ENCODE measurements around the gene BET1L.
"Not testable (repeated sequence)": the region's sequence is repeated elsewhere in the genome, so short reads cannot be mapped to it uniquely, and the experiment has no call there.

The BET1L gene

GRCh38 chr11:208917-209260, 1.7 kb upstream of the BET1L start:
- no peak for DNase-seq

GRCh38 chr11:208181-208916, 1.1 kb upstream of the BET1L start:
- DNase-seq = peak; percentile 85

GRCh38 chr11:207863-208180, 623 bp upstream of the BET1L start:
- no peak for DNase-seq

DNA sequence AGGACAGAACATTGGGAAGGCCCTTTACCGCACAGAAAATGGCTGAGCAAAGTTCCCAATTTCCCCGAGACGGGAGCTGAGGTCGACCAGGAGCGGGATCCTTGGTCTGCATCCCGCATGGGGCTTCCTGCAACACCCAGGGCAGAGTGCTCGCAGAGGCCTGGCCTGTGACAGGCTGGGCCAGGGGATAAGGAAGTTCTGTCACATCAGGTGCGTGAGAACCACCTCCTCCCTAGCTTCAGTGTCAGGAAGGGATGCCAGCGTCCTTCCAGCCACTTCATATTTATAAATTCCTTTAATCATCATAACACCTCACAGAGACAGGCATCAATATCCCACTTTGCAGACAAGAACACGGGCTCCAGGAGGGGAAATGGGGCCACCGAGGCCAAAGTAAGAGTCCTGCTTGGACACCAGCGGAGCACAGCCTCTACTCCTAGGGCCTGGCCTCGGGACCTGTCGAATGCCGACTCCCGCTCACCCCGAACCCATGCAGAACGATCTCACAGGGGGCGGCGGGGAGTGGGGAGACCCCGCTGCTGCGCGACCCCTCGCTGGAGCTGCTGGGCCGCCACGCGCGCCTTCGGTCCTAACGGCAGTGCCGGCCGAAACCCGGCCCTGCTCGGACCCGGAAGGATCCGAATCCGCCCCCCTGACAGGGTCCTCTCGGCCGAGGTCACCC, 532 bp downstream of the BET1L start:
- peak; percentile 16 for DNase-seq

- DNase-seq = peak; percentile 1
Observed at GRCh38 chr11:206002-206384, 1.2 kb downstream of the BET1L start.

- peak; percentile 1 for DNase-seq
Observed at GRCh38 chr11:205221-206001, 1.8 kb downstream of the BET1L start.

GRCh38 chr11:204587-205109, 2.6 kb downstream of the BET1L start:
- DNase-seq = peak; percentile 0

DNA sequence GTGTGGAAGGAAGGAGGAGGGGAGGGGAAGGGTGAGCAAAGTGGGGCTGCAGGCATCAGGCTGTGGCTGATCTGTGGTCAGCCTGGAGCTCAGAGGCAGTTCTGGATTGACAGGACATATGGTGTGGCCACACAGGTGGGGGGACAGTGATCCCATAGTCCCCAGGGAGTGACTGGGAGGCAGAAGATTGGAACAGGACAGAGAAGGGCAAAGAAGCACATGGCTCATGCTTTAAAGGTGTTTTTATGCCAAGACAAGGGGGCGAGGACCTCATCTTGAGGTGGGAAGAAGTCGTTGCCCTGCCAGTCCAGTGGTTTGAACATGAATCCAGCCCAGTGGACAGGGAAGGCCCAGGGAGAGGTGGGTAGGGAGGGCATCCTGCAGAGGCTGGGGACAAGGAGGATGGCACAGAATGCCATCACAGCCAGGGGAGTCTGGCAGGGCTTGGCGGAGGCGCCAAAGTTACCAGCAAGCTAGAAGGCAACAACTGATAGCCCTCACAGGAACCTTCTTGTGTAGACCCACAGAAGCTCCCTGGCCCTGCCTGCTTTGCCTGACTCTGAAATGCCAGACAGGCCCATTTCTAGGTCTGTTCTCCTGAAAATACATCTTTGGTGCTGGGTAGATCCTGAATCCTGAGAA, 3.1 kb downstream of the BET1L start:
- DNase-seq = no peak

DNA sequence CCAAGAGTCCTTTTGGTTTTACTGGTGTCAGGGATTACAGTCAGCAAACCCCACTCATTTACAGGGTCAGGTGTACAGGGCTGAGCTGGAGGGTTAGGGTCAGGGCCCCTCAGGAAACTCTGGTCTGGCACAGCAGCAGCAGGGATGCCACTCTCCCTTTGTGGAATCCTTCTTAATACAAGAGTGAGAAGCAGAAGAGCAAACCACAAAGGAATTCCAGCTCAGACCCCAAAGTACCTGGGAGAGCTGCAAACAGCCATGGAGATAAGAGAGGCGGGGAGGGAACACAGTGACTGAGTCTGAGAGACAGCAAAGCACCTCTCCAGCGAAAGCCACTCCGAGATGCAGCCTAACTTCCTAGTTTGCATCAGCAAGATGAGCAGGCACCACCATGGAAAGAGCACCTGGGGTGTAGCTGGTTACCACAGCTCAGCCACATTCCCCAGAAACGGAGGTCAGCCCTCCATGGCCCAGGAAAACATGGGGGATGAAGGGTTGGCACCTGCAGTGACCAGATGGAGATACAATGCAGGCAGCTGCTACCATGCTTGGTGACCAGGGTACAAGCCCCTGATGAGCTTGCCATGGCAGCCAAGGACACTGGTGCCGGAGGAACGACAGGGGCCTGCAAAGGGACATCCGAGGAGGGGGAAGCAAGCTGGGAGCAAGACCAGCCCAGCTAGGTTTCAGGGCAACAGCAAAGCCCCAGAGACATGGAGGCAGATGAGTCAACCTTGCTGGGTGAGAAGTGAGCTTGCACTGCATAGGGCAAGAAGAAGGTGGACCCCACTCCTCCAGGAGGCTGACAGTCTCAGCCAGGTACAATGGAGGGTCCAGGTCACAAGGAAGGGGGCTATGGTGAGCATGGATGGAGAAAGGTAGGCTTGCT, 3.9 kb downstream of the BET1L start:
- DNase-seq = no peak

GRCh38 chr11:202490-202889, 4.7 kb downstream of the BET1L start:
- peak; percentile 1 for DNase-seq

GRCh38 chr11:201966-202365, 5.2 kb downstream of the BET1L start:
- DNase-seq = peak; percentile 1

- no peak for DNase-seq
Observed at GRCh38 chr11:200224-201003, 6.8 kb downstream of the BET1L start.

GRCh38 chr11:199782-200181, 7.4 kb downstream of the BET1L start:
- DNase-seq = peak; percentile 1

GRCh38 chr11:199004-199581, 8.1 kb downstream of the BET1L start:
- no peak for DNase-seq

- no peak for DNase-seq
Observed at GRCh38 chr11:198236-198806, 8.9 kb downstream of the BET1L start.

- peak; percentile 1 for DNase-seq
Observed at GRCh38 chr11:197741-198235, 9.4 kb downstream of the BET1L start.

DNA sequence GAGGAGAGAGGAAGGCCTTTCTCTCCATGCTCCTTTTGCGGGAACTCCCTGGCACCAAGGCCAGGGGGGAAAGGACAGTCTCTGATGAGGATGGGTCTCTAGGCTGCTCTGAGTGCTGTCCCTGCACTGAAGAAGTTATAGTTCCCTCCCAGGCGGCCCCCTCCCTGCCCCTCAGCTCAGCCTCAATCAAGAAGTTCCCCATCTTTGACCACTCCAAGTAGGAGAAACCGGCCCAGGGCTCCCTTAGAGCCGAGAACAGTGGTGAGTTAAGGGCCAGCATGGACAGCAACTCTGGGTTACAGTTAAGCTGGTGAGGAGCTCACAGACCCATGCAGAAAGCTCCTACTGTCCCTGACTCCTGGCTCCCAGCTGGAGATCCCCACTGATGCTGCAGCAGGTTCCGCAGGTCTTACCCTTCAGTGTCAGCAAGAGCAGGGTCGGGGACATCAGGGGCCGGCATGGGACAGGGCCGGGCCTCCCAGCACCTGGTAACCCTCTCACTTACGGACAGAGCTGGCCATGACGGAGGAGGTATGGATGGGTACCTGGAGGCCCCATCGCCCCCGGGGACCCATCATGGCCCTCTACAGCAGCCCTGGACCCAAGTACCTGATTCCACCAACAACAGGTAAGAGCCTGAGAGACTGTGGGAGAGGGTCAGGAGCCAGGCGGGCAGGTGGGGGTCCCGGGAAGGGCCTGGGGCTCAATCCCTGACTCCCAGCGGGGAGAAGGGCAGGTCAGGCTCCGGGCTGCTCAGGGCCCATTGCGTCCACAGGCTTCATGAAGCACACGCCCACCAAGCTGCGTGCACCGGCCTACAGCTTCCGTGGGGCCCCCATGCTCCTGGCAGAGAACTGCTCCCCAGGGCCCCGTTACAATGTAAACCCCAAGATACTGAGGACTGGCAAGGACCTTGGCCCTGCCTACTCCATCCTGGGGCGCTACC, 10.1 kb downstream of the BET1L start:
- peak; percentile 1 for DNase-seq

- DNase-seq = not testable (repeated sequence)
Observed at GRCh38 chr11:193481-193880, 13.7 kb downstream of the BET1L start.

DNA sequence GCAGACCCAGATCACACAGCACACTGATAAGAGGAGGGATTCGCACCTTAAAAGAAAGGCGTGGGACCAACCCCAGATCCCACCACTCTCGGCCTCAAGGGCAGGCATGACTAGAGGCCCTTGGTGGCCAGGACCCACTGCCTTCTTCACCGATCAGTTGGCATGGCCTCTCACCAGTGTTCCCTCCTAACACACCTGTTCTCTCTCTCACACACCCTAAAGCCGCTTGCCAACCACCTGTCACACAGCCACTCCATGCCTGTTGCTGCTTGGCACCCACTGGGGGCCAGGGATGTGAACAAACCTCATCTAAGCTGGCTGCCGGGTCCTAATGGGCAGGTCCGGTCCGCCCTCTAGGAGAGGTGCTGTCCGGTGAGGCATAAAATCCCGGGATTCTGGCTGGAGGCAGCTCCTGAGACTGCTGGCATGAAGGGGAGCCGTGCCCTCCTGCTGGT, 14.5 kb downstream of the BET1L start, which contains the start of gene SCGB1C1:
Gene SCGB1C1, plus strand, starts transcription at position 405 of the 455 bp plus-strand sequence. Its CDS starts 22 bp downstream, at position 427.
- DNase-seq = not testable (repeated sequence)

Data from activated naive CD4-positive, alpha-beta T cell treated with Interleukin-2 at 50 U/mL for 16 hours (primary cell).